Smooth muscle cell (in vitro differentiated cells): Measurements from ENCODE around the gene GNB3. TPM values are rescaled to one million over a fixed set of nuclear protein-coding genes. Genes with fewer than 3 reads are reported as not detected.

Experiments
- DNase-seq: peaks from one replicate; lab custom pipeline; 2025; ENCODE audit not compliant: unreplicated experiment; lab: John Stamatoyannopoulos, UW
- H2AFZ ChIP-seq: fragments of 200-600 bp; sonication (generic); 2 replicates; pipeline ENCODE4 v1.6.0; 2016; ENCODE audit warnings: antibody characterized with exemption, low read depth, mild to moderate bottlenecking
- H3F3A ChIP-seq: fragments of 200-600 bp; sonication (generic); 2 replicates; pipeline ENCODE4 v1.6.0; 2017; ENCODE audit warnings: antibody characterized with exemption, low read depth
- H3K27ac ChIP-seq: fragments of 200-600 bp; sonication (generic); 2 replicates; pipeline ENCODE4 v1.5.1; 2016; ENCODE audit warnings: low read depth, mild to moderate bottlenecking
- H3K27me3 ChIP-seq: fragments of 200-600 bp; sonication (generic); 2 replicates; pipeline ENCODE4 v1.6.1; 2016; ENCODE audit warnings: low read depth, mild to moderate bottlenecking
- H3K36me3 ChIP-seq: fragments of 200-600 bp; sonication (generic); 2 replicates; pipeline ENCODE4 v1.5.1; 2016; ENCODE audit warnings: low read depth
- H3K4me1 ChIP-seq: fragments of 200-600 bp; sonication (generic); 2 replicates; pipeline ENCODE4 v1.5.1; 2016; ENCODE audit warnings: low read depth
- H3K4me2 ChIP-seq: fragments of 200-600 bp; sonication (generic); 2 replicates; pipeline ENCODE4 v1.6.0; 2016; ENCODE audit warnings: mild to moderate bottlenecking
- H3K4me3 ChIP-seq: fragments of 200-600 bp; sonication (generic); 2 replicates; pipeline ENCODE4 v1.5.1; 2016; ENCODE audit warnings: mild to moderate bottlenecking
- H3K79me2 ChIP-seq: fragments of 200-600 bp; sonication (generic); 2 replicates; pipeline ENCODE4 v1.6.0; 2016; ENCODE audit warnings: low read depth, mild to moderate bottlenecking
- H3K9ac ChIP-seq: fragments of 200-600 bp; sonication (generic); 2 replicates; pipeline ENCODE4 v1.6.0; 2016; ENCODE audit warnings: low read depth
- H3K9me3 ChIP-seq: fragments of 200-600 bp; sonication (generic); replicated peaks from 2 replicates; pipeline ENCODE4 v1.5.1; 2016; ENCODE audit warnings: low read depth
- H4K20me1 ChIP-seq: fragments of 200-600 bp; sonication (generic); 2 replicates; pipeline ENCODE4 v1.6.0; 2016; ENCODE audit warnings: low read depth
- WGBS: methylation state at CpG from one replicate; pipeline ENCODE4 v1.1.7; 2016; ENCODE audit warnings: low lambda C conversion rate; 5-methylcytosine and 5-hydroxymethylcytosine counted together
- polyA plus RNA-seq: library from polyadenylated mRNA; unstranded; fragments of >200 nt; fragmentation: Nextera tagmentation; extraction: Ambion mirVana; gene quantifications from 2 replicates; pipeline ENCODE4 v1.2.1, GENCODE V29; 2016
- total RNA-seq: library from RNA; depleted of rRNA; stranded (reverse); fragments of >200 nt; gene quantifications from 2 replicates; pipeline ENCODE4 v1.2.3, GENCODE V29; 2014
- TF ChIP-seq, protein P1 (sequence below): fragments of 200-600 bp; sonication (generic); IDR thresholded peaks from 2 replicates; pipeline ENCODE4 v1.5.1; 2017; ENCODE audit warnings: borderline replicate concordance, mild to moderate bottlenecking, antibody characterized with exemption; ENCODE audit not compliant: insufficient read depth, poor library complexity, severe bottlenecking

Gene GNB3
- total and polyA plus RNA-seq, 2 experiments from 2014 or later = 6.2 to 6.3 TPM

DNA sequence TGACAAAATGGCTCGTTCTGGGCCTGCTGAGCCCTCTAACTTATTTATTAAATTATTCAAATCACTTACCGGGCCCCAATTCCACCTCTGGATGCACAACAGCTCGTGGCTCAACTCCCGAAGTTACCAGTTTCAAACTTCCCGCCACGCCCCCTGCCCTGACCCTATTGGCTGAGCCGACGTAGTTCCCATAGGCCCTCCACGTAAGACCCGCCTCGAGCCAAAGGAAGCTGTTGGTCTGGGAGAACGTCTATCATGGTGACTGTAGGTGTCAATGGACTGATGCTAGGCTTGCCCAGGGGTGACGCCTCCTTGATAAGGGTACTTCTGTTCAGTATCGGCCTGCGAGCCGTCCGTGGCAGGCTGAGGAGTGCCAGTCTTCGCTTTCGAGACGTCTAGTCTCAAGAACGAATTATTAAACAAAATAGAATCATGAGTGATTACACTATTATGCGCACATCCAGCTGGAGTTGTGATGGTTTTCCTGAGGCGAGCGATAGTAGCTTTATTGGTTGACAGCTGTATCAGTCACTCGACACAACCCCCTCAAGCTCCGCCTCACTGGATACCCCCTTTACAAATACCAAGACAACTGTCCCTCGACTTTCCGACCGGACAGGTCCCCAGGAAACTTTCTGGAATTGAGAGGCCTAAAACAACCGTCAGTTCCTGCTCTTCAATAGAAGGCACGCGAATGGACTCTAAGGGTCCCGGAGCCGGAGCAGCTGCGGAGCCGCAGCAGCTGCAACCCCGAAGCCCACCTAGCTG, 10.6 kb downstream of the GNB3 start, which contains the start of gene CDCA3:
Gene CDCA3 (minus strand): TSS at position 134 of the 768 bp plus-strand sequence. CDS start 334 bp downstream, outside the sequence.
- Histone ChIP-seq H3K79me2 (peaks cover 20% of the 10 kb centered on the region), H3F3A (peaks cover 7% of the 10 kb centered on the region), H3K27me3 (no peaks in the 10 kb centered on the region), H4K20me1 (peaks cover 3% of the 10 kb centered on the region), H2AFZ (peak within 1 kb of the TSS; percentile 65), H3K9ac (peak within 1 kb of the TSS; percentile 35), H3K27ac (peak within 1 kb of the TSS; percentile 82), H3K4me3 (peak within 1 kb of the TSS; percentile 69), H3K9me3 (no peaks in the 10 kb centered on the region), H3K4me1 (no peaks in the 10 kb centered on the region), H3K4me2 (peak within 1 kb of the TSS; percentile 84), H3K36me3 (no peaks in the 10 kb centered on the region)
- TF ChIP-seq, protein P1, sequence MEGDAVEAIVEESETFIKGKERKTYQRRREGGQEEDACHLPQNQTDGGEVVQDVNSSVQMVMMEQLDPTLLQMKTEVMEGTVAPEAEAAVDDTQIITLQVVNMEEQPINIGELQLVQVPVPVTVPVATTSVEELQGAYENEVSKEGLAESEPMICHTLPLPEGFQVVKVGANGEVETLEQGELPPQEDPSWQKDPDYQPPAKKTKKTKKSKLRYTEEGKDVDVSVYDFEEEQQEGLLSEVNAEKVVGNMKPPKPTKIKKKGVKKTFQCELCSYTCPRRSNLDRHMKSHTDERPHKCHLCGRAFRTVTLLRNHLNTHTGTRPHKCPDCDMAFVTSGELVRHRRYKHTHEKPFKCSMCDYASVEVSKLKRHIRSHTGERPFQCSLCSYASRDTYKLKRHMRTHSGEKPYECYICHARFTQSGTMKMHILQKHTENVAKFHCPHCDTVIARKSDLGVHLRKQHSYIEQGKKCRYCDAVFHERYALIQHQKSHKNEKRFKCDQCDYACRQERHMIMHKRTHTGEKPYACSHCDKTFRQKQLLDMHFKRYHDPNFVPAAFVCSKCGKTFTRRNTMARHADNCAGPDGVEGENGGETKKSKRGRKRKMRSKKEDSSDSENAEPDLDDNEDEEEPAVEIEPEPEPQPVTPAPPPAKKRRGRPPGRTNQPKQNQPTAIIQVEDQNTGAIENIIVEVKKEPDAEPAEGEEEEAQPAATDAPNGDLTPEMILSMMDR = no peak
- peak; percentile 93 for DNase-seq
- WGBS = under 1% methylated on average over 37 of the region's 37 CpGs

DNA sequence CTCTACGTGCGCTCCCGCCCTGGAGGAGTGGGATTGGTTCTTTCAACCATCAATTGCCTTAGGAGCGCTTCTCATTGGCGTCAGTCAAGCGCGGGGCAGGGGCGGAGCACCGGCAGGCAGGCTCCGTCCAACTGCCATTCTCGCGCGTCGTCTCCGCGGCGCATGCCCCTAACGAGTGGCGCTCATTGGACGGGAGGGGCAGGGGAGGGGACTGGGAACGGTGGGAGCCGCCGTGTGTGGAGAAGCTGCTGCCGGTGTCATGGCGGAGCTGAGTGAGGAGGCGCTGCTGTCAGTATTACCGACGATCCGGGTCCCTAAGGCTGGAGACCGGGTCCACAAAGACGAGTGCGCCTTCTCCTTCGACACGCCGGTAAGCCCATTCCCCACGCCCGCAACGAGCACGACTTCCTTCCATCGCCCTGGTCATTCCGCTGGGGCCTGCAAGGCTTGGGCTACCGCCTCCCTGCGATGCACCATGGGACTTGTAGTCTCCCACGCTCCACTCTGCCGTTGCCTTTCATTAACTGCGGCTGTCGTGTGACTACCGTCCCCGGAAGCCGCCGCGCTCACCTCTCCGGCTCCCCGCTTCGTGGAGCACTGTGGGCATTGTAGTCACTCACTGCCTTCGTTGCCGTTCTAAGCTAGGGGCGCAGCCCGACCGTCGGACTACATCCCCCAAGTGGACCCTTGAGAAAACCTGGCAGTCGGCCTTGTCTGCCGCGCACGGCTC, 11.4 kb downstream of the GNB3 start, which contains the start of gene USP5:
Gene USP5 (plus strand): TSS at position 230 of the 730 bp plus-strand sequence. CDS start 30 bp downstream, at position 260.
- Histone ChIP-seq H3K4me2 (peak within 1 kb of the TSS; percentile 84), H3K9me3 (no peaks in the 10 kb centered on the region), H3K4me3 (peak within 1 kb of the TSS; percentile 69), H4K20me1 (peaks cover 3% of the 10 kb centered on the region), H3K27ac (peak within 1 kb of the TSS; percentile 82), H3K27me3 (no peaks in the 10 kb centered on the region), H3K4me1 (no peaks in the 10 kb centered on the region), H3K79me2 (peaks cover 20% of the 10 kb centered on the region), H3F3A (peaks cover 7% of the 10 kb centered on the region), H3K36me3 (no peaks in the 10 kb centered on the region), H2AFZ (peak within 1 kb of the TSS; percentile 65), H3K9ac (peak within 1 kb of the TSS; percentile 35)
- peak; percentile 98 for DNase-seq
- under 1% methylated on average over 59 of the region's 65 CpGs for WGBS
- TF ChIP-seq, protein P1 = no peak

DNA sequence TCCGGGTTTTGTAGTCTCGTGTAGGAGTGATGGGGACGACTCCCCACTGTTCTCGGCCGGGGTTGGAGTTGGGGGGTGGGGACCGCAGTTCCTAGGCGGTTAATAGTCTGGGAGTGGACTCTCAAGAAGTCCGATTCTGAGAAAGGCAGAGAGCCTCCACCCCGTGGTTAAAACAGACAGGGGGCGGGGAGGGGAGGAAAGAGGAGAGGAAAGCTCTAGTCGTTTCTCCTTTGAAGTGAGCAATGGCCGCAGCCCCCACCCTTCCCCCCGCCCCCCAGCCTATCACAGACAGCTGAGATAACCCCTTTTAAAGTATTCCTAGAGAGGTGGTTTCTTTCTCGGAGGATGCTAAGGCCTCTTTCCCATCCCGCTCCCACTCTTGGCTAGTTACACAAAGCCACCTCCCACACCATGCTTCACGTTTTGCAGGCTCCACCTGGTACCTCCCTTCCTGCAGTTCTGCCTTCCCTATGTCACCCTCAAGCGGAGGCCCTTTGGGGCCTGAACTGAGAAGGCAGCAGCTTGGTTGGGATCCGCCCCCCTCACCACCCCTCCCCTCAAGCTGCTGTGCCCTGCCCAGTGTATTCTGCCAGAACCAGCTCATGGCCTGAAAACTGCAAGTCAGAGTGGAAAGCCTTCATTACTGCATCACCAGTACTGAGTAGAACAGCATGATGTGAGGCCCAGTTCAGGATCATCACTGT, 12.1 kb downstream of the GNB3 start:
- no peak for DNase-seq
- WGBS = 1% methylated on average over 15 of the region's 18 CpGs
- Histone ChIP-seq H3K9me3 (no peaks in the 10 kb centered on the region), H3K4me1 (no peaks in the 10 kb centered on the region), H3F3A (peaks cover 7% of the 10 kb centered on the region), H3K27me3 (no peaks in the 10 kb centered on the region), H3K27ac (peak overlapping the region; percentile 43), H4K20me1 (peaks cover 3% of the 10 kb centered on the region), H2AFZ (no peak overlapping the region), H3K4me3 (peak overlapping the region; percentile 69), H3K9ac (peak overlapping the region; percentile 21), H3K36me3 (no peaks in the 10 kb centered on the region), H3K79me2 (peaks cover 20% of the 10 kb centered on the region), H3K4me2 (peak overlapping the region; percentile 83)
- TF ChIP-seq, protein P1 = no peak
